Bronchial epithelial cell (primary cell): ENCODE data around the gene TGFBR2. TPM values are rescaled to one million over a fixed set of nuclear protein-coding genes. Genes with fewer than 3 reads are reported as not detected.

Experiments used
- DNase-seq: peaks from one replicate; pipeline ENCODE4 v3.0.0-alpha.2; 2010; ENCODE audit warnings: low read depth
- FAIRE-seq: peaks from 2 replicates; lab custom pipeline; 2011; peaks lifted over from hg19 to GRCh38; lab: Jason Lieb, UNC
- H3K27me3 ChIP-seq: 2 replicates; pipeline ENCODE4 v1.5.1; 2011; ENCODE audit warnings: low read length; ENCODE audit not compliant: control insufficient read depth, insufficient read depth
- H3K36me3 ChIP-seq: 2 replicates; pipeline ENCODE4 v1.5.1; 2011; ENCODE audit warnings: low read length; ENCODE audit not compliant: control insufficient read depth, insufficient read depth
- H3K4me3 ChIP-seq: 2 replicates; pipeline ENCODE4 v1.5.1; 2011; ENCODE audit warnings: mild to moderate bottlenecking, low read depth, low read length, control low read depth
- total RNA-seq: library from RNA; depleted of rRNA; stranded (reverse); fragments of >200 nt; gene quantifications from 2 replicates; pipeline ENCODE4 v1.2.1, GENCODE V29; 2014
- TF ChIP-seq, protein P1 (sequence below): IDR thresholded peaks from 2 replicates; pipeline ENCODE4 v1.5.1; 2011; ENCODE audit warnings: mild to moderate bottlenecking, moderate library complexity, low read length, control low read depth, inconsistent platforms; ENCODE audit not compliant: insufficient read depth, severe bottlenecking

The TGFBR2 gene
- total RNA-seq, 1 donor from 2014 or later, result 25.5 TPM

DNA sequence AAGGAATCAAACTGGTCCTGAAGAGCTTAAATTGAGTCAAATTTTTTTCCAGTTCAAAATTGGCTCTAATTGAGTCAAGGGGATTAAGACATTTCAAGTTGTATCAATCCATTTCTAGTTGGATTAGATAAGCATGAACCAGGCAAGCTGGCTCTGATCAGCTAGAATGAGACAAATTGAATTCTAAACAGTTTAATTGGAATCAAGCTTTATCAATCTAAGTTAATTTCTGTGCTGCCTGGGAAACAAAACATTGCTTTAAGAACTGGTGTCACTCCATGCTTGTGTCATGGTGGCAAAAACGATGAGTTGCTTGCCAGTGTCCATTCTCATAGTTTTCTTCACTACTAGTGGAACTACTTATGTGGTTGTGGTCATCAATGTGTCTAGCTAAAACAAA, 116.8 kb downstream of the TGFBR2 start:
- Histone ChIP-seq H3K4me3 (no peak overlapping the region), H3K36me3 (no peaks in the 10 kb centered on the region), H3K27me3 (no peaks in the 10 kb centered on the region)
- TF ChIP-seq, protein P1, sequence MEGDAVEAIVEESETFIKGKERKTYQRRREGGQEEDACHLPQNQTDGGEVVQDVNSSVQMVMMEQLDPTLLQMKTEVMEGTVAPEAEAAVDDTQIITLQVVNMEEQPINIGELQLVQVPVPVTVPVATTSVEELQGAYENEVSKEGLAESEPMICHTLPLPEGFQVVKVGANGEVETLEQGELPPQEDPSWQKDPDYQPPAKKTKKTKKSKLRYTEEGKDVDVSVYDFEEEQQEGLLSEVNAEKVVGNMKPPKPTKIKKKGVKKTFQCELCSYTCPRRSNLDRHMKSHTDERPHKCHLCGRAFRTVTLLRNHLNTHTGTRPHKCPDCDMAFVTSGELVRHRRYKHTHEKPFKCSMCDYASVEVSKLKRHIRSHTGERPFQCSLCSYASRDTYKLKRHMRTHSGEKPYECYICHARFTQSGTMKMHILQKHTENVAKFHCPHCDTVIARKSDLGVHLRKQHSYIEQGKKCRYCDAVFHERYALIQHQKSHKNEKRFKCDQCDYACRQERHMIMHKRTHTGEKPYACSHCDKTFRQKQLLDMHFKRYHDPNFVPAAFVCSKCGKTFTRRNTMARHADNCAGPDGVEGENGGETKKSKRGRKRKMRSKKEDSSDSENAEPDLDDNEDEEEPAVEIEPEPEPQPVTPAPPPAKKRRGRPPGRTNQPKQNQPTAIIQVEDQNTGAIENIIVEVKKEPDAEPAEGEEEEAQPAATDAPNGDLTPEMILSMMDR, result no peak
- DNase-seq, result no peak
- FAIRE-seq, result no peak

DNA sequence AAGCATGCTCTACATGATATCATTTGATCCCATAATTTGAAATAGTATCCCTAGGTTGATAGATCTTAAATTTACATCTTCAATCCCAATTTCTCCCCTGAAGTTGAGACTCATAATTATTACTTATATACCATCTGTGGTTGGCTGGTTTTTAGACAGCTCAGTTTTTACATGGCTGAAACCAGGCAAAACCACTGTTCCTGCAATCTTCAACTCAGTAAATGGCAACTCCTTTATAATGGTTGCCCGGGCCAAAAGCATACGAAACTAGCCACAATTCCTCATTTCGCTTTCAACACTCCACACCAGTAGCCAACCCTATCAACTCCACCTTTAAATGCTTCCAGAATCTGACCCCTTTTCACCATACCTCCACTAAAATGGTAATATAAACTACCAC, 118.5 kb downstream of the TGFBR2 start:
- H3K36me3 ChIP-seq, result no peaks in the 10 kb centered on the region
- H3K27me3 ChIP-seq, result no peaks in the 10 kb centered on the region
- TF ChIP-seq, protein P1, result no peak
- FAIRE-seq (no peak), DNase-seq (no peak)
- H3K4me3 ChIP-seq, result no peak overlapping the region

DNA sequence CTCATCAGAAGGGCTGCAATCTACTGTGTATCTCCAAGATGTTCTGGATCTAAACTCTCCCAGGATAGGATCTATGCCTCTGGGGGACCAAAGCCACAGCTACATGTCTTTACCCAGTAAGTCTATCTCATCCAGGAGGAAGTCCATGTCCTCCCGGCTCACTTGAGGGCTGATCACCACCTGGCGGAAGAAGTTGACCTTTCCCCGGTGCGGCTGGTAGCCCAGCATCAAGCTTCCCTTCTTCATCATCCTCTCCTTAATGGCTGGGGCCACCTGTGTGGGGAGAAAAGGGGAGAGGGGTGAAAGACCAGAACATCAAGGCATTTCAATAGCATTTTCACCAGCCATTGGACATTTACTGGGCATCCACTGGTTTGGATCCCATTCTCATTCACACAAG, 121.7 kb downstream of the TGFBR2 start:
- TF ChIP-seq, protein P1, result no peak
- no peak for FAIRE-seq
- Histone ChIP-seq H3K36me3 (no peaks in the 10 kb centered on the region), H3K4me3 (no peak overlapping the region), H3K27me3 (no peaks in the 10 kb centered on the region)
- no peak for DNase-seq

DNA sequence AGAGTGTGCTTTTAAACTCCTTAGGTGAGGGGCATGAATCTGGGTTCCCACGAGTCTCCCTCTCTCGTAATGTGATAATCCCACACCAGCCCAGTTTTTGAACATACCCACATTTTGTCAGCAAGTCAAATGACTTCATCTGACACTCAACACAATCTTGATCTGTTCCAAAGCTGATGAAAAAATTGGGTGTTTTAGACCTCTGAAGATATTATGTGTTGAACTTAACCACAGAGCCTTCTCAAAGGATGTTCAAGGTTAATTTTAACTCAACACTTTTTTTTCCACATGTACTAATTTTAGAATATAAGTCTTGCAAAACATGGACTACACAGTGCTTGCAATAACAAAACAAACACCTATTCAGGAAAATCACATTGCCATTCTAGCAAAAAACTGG, 123.1 kb downstream of the TGFBR2 start:
- no peaks in the 10 kb centered on the region for H3K36me3 ChIP-seq
- no peaks in the 10 kb centered on the region for H3K27me3 ChIP-seq
- TF ChIP-seq, protein P1, result no peak
- DNase-seq, result no peak
- H3K4me3 ChIP-seq, result no peak overlapping the region
- FAIRE-seq, result no peak

DNA sequence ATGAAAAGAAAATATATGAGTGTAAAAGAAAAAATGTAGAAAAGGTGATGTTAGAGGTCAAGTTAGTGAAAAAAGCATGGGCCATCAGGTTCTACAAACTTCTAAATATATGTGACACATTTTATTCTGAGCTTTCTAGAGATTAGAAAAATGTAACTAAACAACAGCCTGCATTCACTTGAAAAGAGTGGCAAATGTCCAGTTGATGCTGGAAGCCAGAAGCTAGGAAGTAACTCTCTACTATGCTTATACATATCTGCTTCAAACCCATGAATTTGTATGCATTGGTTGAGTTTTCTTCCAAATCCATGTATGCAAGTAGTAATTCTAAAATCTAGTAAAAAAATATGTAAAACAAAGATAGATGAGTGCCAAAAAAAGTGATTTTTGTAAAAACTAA, 123.5 kb downstream of the TGFBR2 start:
- H3K36me3 ChIP-seq, result no peaks in the 10 kb centered on the region
- H3K4me3 ChIP-seq, result no peak overlapping the region
- TF ChIP-seq, protein P1, result no peak
- H3K27me3 ChIP-seq, result no peaks in the 10 kb centered on the region
- FAIRE-seq (no peak), DNase-seq (no peak)

DNA sequence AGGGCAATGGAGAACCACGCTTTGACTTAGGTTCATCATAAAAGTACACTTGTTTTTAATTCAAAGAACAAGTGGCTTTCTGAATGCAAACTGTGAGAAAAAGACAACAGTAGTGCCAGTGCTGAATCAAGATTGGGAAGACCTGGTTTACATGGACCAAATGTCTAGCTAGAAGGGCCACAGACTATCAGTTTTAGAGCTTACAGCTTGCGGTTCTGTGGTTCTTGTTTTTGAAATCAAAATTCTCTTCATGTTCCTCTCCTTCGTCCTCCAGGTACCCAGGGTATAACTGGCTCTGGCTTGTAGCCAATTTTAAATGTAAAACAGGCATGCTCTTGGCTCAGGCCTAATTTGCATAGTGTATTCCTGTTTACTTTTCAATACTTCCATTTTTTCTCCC, 124.6 kb downstream of the TGFBR2 start:
- H3K4me3 ChIP-seq, result no peak overlapping the region
- FAIRE-seq (no peak), DNase-seq (no peak)
- H3K27me3 ChIP-seq, result no peaks in the 10 kb centered on the region
- TF ChIP-seq, protein P1, result no peak
- H3K36me3 ChIP-seq, result no peaks in the 10 kb centered on the region
